D341Med (cell line): ENCODE measurements around the gene FGR.

Experiments
- DNase-seq: peaks from one replicate; pipeline ENCODE4 v3.0.0; 2012; ENCODE audit warnings: low spot score

Gene FGR

GRCh38 chr1:27615346-27616192 is 19.4 kb downstream of the FGR start:
- no peak for DNase-seq

- DNase-seq = no peak
Measured at GRCh38 chr1:27614625-27615344, 20.2 kb downstream of the FGR start.

GRCh38 chr1:27614043-27614624 is 20.9 kb downstream of the FGR start:
- no peak for DNase-seq

- no peak for DNase-seq
Measured at GRCh38 chr1:27612718-27613117, 22.3 kb downstream of the FGR start.

- DNase-seq = no peak
Measured at GRCh38 chr1:27611450-27611849, 23.5 kb downstream of the FGR start.

- DNase-seq = no peak
Measured at GRCh38 chr1:27609618-27610240, 25.3 kb downstream of the FGR start.

- DNase-seq = no peak
Measured at GRCh38 chr1:27609210-27609555, 25.8 kb downstream of the FGR start.

GRCh38 chr1:27607239-27607804 is 27.7 kb downstream of the FGR start:
- no peak for DNase-seq

GRCh38 chr1:27606708-27607238 is 28.2 kb downstream of the FGR start:
- no peak for DNase-seq

GRCh38 chr1:27605796-27606707 is 28.9 kb downstream of the FGR start:
- DNase-seq = peak; percentile 60

- no peak for DNase-seq
Measured at GRCh38 chr1:27605300-27605766, 29.7 kb downstream of the FGR start.

GRCh38 chr1:27604579-27605299 is 30.2 kb downstream of the FGR start:
- DNase-seq = no peak

GRCh38 chr1:27603681-27604578 is 31.1 kb downstream of the FGR start, which contains the start of gene AHDC1:
Gene AHDC1 (minus strand): TSS chr1:27604144. CDS start chr1:27552115, 52,029 bp downstream.
- peak; percentile 93 for DNase-seq

GRCh38 chr1:27603309-27603680 is 31.7 kb downstream of the FGR start:
- peak; percentile 65 for DNase-seq

GRCh38 chr1:27602462-27603308 is 32.3 kb downstream of the FGR start:
- peak; percentile 76 for DNase-seq

- DNase-seq = no peak
Measured at GRCh38 chr1:27601771-27602461, 33.1 kb downstream of the FGR start.

- no peak for DNase-seq
Measured at GRCh38 chr1:27601321-27601770, 33.6 kb downstream of the FGR start.
